ENCODE measurements around the gene HSPA14.

HSPA14 gene

GRCh38 chr10:14909101-14909500 lies 71.0 kb downstream of the HSPA14 start:
- no peak overlapping the region for H3K4me3 ChIP-seq (replicated peaks; ENCODE audit: low read depth, low read length)
- TF ChIP-seq CTCF (IDR thresholded peaks at IDR 0.05; ENCODE audit: low read length, missing control alignments) = no peak
- no peak for DNase-seq (ENCODE audit: low read depth)

DNA sequence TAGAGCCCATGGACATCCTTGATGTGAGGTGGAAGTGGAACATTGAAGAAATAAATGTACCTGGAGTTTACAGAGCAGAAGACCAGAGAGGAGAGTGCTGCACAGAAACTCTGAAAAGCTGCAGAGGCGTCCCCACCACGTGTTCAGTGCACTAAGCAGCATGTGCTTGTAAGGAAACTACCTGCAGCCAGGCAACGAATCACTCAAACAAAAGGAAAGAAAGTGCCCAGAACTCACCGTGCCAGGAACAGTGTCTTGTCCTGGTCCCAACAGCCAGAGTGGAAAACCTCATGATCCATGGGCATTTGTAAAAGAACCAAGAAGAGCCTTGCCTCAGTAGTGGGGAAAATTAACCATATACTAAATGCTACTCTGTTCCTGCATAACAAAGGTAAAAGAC lies 72.8 kb downstream of the HSPA14 start:
- H3K4me3 ChIP-seq (replicated peaks; ENCODE audit: low read depth, low read length) = no peak overlapping the region
- TF ChIP-seq CTCF (IDR thresholded peaks at IDR 0.05; ENCODE audit: low read length, missing control alignments) = no peak
- no peak for DNase-seq (ENCODE audit: low read depth)

DNA sequence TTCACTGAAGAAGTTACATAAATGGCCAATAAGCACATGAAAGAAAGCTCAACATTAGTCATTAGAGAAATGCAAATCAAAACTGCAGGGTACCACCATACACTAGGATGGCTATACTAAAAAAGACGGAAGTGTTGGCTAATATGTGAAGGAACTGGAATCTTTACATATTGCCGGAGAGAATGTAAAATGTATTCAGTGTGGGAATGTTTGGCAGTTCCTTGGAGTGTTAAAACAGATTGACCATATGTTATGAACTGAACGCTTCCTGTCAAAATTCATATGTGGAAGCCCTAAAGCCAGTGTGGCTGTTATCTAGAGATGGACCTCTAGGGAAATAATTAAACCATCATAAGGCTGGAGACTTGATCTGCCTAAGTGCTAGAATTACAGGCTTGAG lies 73.7 kb downstream of the HSPA14 start:
- no peak overlapping the region for H3K4me3 ChIP-seq (replicated peaks; ENCODE audit: low read depth, low read length)
- no peak for TF ChIP-seq CTCF (IDR thresholded peaks at IDR 0.05; ENCODE audit: low read length, missing control alignments)
- DNase-seq (ENCODE audit: low read depth) = no peak

DNA sequence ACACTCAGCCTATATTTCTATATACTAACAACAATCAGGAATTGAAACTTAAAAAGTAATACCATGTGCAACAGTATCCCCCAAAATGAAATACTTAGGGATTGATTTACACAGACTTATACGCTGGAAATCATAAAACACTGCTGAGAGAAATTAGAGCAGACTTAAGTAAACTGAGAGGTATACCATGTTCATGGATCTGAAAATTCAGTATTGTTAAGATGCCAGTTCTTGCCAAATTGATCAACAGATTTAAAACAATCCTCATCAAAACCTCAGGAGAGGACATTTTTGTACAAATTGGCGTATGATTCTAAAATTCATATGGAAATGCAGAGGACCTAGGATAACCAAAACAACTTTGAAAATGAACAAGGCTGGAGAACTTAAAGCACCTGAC lies 78.5 kb downstream of the HSPA14 start:
- H3K4me3 ChIP-seq (replicated peaks; ENCODE audit: low read depth, low read length) = no peak overlapping the region
- DNase-seq (ENCODE audit: low read depth) = no peak
- no peak for TF ChIP-seq CTCF (IDR thresholded peaks at IDR 0.05; ENCODE audit: low read length, missing control alignments)

DNA sequence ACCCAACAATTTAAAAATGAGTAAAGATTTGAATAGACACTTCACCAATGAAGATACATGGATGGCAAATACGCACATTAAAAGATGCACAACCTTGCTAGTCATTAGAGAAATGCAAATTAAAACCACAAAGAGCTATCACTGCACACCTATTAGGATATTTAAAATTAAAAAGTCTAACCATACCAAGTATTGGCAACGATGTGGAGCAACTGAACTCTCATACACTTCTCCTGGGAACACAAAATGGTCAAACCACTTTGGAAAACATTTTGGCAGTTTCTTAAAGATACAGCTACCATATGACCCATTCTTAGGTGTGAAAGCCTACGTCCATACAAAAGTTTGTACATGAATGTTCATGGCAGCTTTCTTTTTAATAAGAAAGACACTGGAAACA lies 79.7 kb downstream of the HSPA14 start:
- no peak for DNase-seq (ENCODE audit: low read depth)
- TF ChIP-seq CTCF (IDR thresholded peaks at IDR 0.05; ENCODE audit: low read length, missing control alignments) = no peak
- no peak overlapping the region for H3K4me3 ChIP-seq (replicated peaks; ENCODE audit: low read depth, low read length)

- H3K4me3 ChIP-seq (replicated peaks; ENCODE audit: low read depth, low read length) = no peak overlapping the region
- DNase-seq (ENCODE audit: low read depth) = no peak
- TF ChIP-seq CTCF (IDR thresholded peaks at IDR 0.05; ENCODE audit: low read length, missing control alignments) = no peak
These were observed 80.9 kb downstream of the HSPA14 start for GRCh38 chr10:14918964-14919363.

Measured in fibroblast of pulmonary artery (primary cell).